ENCODE results near the gene JAK3.
A peak's percentile ranks its signal among the peaks of the same experiment; 100 is the strongest.

Gene JAK3

DNA sequence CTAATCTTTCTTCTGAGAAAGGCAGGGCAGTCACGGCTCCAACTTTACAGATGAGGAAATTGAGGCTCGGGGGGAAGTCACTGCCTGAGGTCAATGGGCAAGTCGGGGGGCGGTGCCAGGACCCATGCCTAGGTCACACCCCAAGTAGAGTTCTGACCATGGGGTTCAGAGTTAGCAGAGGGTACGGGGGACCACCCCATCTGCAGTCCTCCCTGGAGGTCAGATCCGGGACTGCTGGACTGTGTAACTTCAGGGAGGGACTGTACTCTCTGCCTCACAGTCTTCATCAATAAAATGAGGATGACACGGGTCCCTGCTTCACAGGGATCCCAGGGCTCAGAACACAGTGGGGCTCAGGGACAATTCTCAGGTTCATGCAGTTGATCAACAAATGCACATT is 31.7 kb upstream of the JAK3 start:
- H3K27ac ChIP-seq = no peak overlapping the region
- H3K4me2 ChIP-seq = no peak overlapping the region
- H3K4me3 ChIP-seq = no peak overlapping the region
- H3K4me1 ChIP-seq = peaks cover 0 to 4% (median 0%) of the 10 kb centered on the region in 10 experiments; a peak in 1 of 20 replicates
- no peaks in the 10 kb centered on the region for H3K36me3 ChIP-seq
- peaks cover 0 to 6% (median 0%) of the 10 kb centered on the region in 11 experiments; a peak in 6 of 22 replicates for H4K20me1 ChIP-seq
- H3K9ac ChIP-seq = no peak overlapping the region
- no peaks in the 10 kb centered on the region for H3K9me3 ChIP-seq (replicated peaks in 1 of 11)
- H3K27me3 ChIP-seq = peaks cover 2 to 29% (median 9%) of the 10 kb centered on the region in 11 experiments; a peak in 18 of 22 replicates
- no peak for TF ChIP-seq Cebpa-rat (IDR thresholded peaks at IDR 0.05)

DNA sequence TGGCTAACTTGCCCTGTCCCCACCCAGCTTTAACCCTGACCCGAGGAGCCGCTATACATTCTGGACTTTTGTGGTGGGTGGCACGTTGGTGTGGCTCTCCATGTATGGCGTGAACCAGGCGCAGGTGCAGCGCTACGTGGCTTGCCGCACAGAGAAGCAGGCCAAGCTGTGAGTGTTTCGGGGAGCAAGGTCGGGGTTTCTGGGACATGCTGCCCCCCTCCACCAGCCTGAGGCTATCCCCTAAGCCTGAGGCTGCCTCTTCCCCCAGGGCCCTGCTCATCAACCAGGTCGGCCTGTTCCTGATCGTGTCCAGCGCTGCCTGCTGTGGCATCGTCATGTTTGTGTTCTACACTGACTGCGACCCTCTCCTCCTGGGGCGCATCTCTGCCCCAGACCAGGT is 29.9 kb upstream of the JAK3 start:
- H3K4me3 ChIP-seq = no peak overlapping the region
- H4K20me1 ChIP-seq = peaks cover 0 to 8% (median 0%) of the 10 kb centered on the region in 11 experiments; a peak in 7 of 22 replicates
- H3K9me3 ChIP-seq (replicated peaks in 1 of 11) = no peaks in the 10 kb centered on the region
- no peak for TF ChIP-seq Cebpa-rat (IDR thresholded peaks at IDR 0.05)
- no peak overlapping the region for H3K27ac ChIP-seq
- no peak overlapping the region for H3K9ac ChIP-seq
- no peak overlapping the region for H3K4me2 ChIP-seq
- H3K4me1 ChIP-seq = peaks cover 6 to 12% (median 8%) of the 10 kb centered on the region in 10 experiments
- H3K36me3 ChIP-seq = no peaks in the 10 kb centered on the region
- peaks cover 17 to 46% (median 25%) of the 10 kb centered on the region in 11 experiments for H3K27me3 ChIP-seq

DNA sequence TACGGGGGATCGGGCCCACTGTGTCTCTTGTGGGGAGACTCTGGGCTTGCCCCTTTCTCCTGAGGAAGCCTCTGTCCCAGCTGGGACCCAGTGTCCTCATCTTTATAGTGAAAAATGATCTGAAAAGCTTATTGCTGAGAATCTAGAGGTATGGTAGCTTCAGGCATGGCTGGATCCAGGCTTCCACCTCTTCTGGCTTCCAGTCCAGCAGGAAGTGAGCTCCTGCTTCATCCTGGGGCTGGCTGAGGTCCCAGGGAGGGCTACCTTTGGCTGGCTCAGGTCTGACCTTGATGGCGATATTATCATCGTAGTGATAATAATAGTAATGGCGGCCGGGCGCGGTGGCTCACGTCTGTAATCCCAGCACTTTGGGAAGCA is 27.0 kb upstream of the JAK3 start:
- Histone ChIP-seq H3K9ac (no peak overlapping the region), H3K36me3 (no peaks in the 10 kb centered on the region), H3K27ac (no peak overlapping the region), H3K4me3 (no peak overlapping the region), H4K20me1 (peaks cover 0 to 24% (median 6%) of the 10 kb centered on the region in 11 experiments; a peak in 9 of 22 replicates), H3K4me1 (peaks cover 6 to 18% (median 12%) of the 10 kb centered on the region in 10 experiments), H3K27me3 (peaks cover 47 to 68% (median 55%) of the 10 kb centered on the region in 11 experiments), H3K9me3 (replicated peaks in 1 of 11) (no peaks in the 10 kb centered on the region), H3K4me2 (no peak overlapping the region)
- TF ChIP-seq Cebpa-rat (IDR thresholded peaks at IDR 0.05) = no peak

DNA sequence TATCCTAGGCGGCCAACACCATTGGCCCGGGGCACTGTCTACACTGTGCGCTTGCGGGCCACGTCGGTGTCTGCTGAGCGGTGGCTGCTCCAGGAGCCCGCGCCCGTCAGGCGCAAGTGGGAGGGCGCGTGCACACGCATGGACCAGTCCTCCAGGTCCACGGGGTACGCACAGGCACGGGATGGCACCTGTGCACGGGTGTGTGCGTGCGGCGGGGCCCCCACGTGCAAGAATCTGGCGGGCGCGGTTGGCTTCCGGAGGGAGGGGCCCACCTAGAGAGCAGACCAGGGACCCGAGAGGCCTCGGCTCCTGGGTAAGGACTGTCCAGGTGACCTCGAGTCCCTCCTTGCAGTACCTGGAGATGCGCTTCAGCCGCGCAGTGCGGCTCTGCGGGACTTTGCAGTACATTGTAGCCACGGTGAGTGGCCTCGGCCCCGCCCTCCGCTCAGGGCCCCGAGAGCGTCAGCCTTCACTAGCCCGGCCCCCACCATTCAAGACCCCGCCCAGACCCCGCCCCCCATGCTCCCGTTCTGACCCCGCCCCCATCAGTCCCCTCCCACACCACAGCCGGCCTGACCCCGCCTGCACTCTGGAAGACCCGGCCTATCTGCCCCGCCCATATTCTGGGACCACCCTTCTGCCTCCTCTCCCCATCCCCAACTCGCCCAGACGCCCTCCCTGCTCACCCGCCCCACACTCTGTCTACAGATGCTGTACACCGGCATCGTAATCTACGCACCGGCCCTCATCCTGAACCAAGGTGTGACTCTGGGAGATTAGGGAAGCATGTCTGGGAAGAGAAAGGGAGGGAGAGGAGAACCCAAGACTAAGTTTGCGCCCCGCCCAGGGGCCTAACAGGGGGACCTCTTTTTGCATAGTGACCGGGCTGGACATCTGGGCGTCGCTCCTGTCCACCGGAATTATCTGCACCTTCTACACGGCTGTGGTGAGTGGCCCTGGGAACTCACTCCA is 26.3 kb upstream of the JAK3 start:
- Histone ChIP-seq H4K20me1 (peaks cover 0 to 19% (median 6%) of the 10 kb centered on the region in 11 experiments; a peak in 8 of 22 replicates), H3K9me3 (replicated peaks in 1 of 11) (no peaks in the 10 kb centered on the region), H3K4me2 (peak overlapping the region; percentile 86 to 96 (median 92)), H3K27ac (no peak overlapping the region), H3K27me3 (peaks cover 48 to 69% (median 57%) of the 10 kb centered on the region in 11 experiments), H3K36me3 (no peaks in the 10 kb centered on the region), H3K9ac (no peak overlapping the region; a peak in 1 of 22 replicates), H3K4me1 (peaks cover 6 to 18% (median 12%) of the 10 kb centered on the region in 10 experiments), H3K4me3 (peak overlapping the region in 9 of 10 experiments; percentile 22 to 51 (median 42); a peak in 14 of 20 replicates)
- no peak for TF ChIP-seq Cebpa-rat (IDR thresholded peaks at IDR 0.05)

DNA sequence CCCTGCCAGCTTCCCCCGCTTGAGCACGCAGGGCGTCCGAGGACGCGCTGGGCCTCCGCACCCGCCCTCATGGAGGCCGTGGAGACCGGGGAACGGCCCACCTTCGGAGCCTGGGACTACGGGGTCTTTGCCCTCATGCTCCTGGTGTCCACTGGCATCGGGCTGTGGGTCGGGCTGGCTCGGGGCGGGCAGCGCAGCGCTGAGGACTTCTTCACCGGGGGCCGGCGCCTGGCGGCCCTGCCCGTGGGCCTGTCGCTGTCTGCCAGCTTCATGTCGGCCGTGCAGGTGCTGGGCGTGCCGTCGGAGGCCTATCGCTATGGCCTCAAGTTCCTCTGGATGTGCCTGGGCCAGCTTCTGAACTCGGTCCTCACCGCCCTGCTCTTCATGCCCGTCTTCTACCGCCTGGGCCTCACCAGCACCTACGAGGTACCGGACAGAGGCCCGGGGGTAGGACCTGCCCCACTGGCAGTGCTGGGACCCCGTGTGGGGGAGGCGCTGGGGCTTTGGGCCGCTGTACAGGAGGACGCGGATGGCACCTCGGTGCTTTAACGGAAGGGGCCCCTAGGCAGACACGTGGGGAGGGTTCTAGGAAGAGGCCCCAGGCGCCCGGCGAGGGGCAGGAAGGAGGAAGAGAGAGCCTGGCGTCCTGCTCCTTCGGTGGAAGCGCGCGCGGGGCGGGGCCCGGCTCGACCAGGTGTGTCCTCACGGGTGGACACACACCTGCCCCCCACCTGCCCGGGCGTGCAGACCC is 24.6 kb upstream of the JAK3 start:
- no peaks in the 10 kb centered on the region for H3K9me3 ChIP-seq (replicated peaks in 1 of 11)
- no peak overlapping the region for H3K9ac ChIP-seq
- H3K4me3 ChIP-seq = no peak overlapping the region
- peak overlapping the region in 4 of 11 experiments; percentile 17 to 22 (median 18); a peak in 5 of 22 replicates for H3K4me2 ChIP-seq
- H3K4me1 ChIP-seq = peaks cover 6 to 18% (median 12%) of the 10 kb centered on the region in 10 experiments
- H3K27me3 ChIP-seq = peaks cover 48 to 73% (median 57%) of the 10 kb centered on the region in 11 experiments
- peaks cover 0 to 19% (median 7%) of the 10 kb centered on the region in 11 experiments; a peak in 8 of 22 replicates for H4K20me1 ChIP-seq
- no peak for TF ChIP-seq Cebpa-rat (IDR thresholded peaks at IDR 0.05)
- H3K27ac ChIP-seq = no peak overlapping the region
- no peaks in the 10 kb centered on the region for H3K36me3 ChIP-seq

DNA sequence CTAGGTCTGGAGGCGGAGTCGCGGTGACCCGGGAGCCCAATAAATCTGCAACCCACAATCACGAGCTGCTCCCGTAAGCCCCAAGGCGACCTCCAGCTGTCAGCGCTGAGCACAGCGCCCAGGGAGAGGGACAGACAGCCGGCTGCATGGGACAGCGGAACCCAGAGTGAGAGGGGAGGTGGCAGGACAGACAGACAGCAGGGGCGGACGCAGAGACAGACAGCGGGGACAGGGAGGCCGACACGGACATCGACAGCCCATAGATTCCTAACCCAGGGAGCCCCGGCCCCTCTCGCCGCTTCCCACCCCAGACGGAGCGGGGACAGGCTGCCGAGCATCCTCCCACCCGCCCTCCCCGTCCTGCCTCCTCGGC is 24.1 kb upstream of the JAK3 start, which contains the start of gene SLC5A5:
TSS of gene SLC5A5 (plus strand) at position 68 of the 373 bp plus-strand sequence. CDS start 375 bp downstream, outside the sequence.
- peaks cover 48 to 73% (median 57%) of the 10 kb centered on the region in 11 experiments for H3K27me3 ChIP-seq
- peak within 1 kb of the TSS in 4 of 11 experiments; percentile 17 to 22 (median 18); a peak in 4 of 22 replicates for H3K4me2 ChIP-seq
- TF ChIP-seq Cebpa-rat (IDR thresholded peaks at IDR 0.05) = no peak
- peaks cover 6 to 18% (median 12%) of the 10 kb centered on the region in 10 experiments for H3K4me1 ChIP-seq
- peaks cover 0 to 25% (median 7%) of the 10 kb centered on the region in 11 experiments; a peak in 9 of 22 replicates for H4K20me1 ChIP-seq
- H3K9ac ChIP-seq = no peak within 1 kb of the TSS
- H3K27ac ChIP-seq = no peak within 1 kb of the TSS
- H3K9me3 ChIP-seq (replicated peaks in 1 of 11) = no peaks in the 10 kb centered on the region
- H3K4me3 ChIP-seq = no peak within 1 kb of the TSS
- no peaks in the 10 kb centered on the region for H3K36me3 ChIP-seq

DNA sequence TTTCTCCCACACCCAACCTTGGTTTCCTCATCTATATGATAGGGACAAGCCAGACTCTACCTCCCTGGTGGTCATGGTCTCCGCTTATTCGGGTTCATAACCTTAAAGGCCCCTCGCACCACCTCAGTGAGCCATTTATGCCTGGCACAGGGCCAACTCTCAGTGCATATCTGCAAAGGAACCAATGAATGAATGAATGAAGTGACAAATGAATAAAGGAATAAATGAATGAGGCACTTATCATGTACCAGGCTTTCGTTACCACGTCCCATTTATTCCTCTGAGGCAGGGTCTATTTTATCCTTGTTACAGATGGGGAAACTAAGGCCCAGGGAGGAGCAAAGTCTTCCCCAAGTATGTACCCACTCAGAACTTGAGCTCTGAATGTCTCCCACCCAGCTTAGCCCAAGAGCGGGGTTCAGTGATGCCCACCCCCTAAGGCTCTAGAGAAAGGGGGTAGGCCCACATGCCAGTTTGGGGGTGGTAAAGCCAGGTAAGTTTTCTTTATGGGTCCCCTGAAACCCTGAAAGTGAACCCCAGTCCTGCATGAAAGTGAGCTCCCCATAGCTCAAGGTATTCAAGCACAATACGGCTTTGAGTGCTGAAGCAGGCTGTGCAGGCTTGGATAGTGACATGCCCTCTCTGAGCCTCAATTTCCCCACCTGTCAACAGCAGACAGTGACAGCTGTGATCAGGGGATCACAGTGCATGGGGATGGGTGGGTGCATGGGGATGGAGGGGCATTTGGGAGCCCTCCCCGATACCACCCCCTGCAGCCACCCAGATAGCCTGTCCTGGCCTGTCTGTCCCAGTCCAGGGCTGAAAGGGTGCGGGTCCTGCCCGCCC is 23.5 kb upstream of the JAK3 start:
- H3K9me3 ChIP-seq (replicated peaks in 1 of 11) = no peaks in the 10 kb centered on the region
- no peak overlapping the region for H3K9ac ChIP-seq
- H3K4me1 ChIP-seq = peaks cover 6 to 18% (median 12%) of the 10 kb centered on the region in 10 experiments
- H3K36me3 ChIP-seq = no peaks in the 10 kb centered on the region
- peaks cover 48 to 73% (median 57%) of the 10 kb centered on the region in 11 experiments for H3K27me3 ChIP-seq
- H3K27ac ChIP-seq = no peak overlapping the region
- TF ChIP-seq Cebpa-rat (IDR thresholded peaks at IDR 0.05) = no peak
- H3K4me3 ChIP-seq = no peak overlapping the region
- H4K20me1 ChIP-seq = peaks cover 0 to 29% (median 7%) of the 10 kb centered on the region in 11 experiments; a peak in 9 of 22 replicates
- H3K4me2 ChIP-seq = no peak overlapping the region

DNA sequence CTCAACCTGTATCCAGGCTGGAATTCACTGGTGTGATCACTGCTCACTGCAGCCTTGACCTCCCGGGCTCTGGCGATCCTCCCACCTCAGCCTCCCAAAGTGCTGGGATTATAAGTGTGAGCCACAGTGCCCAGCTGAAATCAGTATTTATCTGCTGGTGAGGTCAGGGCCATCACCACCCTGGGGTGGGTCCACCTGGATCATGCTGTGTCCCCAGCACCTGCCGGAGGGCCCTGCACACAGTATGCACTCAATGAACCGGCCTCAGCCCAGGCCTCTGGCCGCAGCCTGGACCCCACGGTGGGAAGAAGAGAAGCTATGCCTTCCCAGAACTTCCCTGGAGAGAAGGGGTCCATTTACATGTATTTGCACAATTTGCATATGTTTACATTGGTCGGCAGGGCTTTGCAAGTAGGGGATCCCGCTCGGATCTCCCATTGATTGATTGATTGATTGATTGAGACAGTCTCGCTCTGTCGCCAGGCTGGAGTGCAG is 21.4 kb upstream of the JAK3 start:
- H3K36me3 ChIP-seq = peaks cover 6 to 16% (median 13%) of the 10 kb centered on the region in 11 experiments
- no peak for TF ChIP-seq Cebpa-rat (IDR thresholded peaks at IDR 0.05)
- peaks cover 6 to 49% (median 28%) of the 10 kb centered on the region in 11 experiments; a peak in 21 of 22 replicates for H4K20me1 ChIP-seq
- peaks cover 42 to 56% (median 50%) of the 10 kb centered on the region in 11 experiments for H3K27me3 ChIP-seq
- no peak overlapping the region for H3K27ac ChIP-seq
- no peaks in the 10 kb centered on the region for H3K9me3 ChIP-seq (replicated peaks in 1 of 11)
- H3K4me3 ChIP-seq = no peak overlapping the region
- no peak overlapping the region for H3K9ac ChIP-seq
- peaks cover 8 to 20% (median 12%) of the 10 kb centered on the region in 10 experiments for H3K4me1 ChIP-seq
- H3K4me2 ChIP-seq = no peak overlapping the region

All from BLaER1 treated with 17β-estradiol and CSF1 and Interleukin-3, amounts not matched to agents 10 nM and 100 nM (cell line).